ACC112 (cell line): ENCODE results near the gene CHST12.
"Not testable (repeated sequence)": the region's sequence is repeated elsewhere in the genome, so short reads cannot be mapped to it uniquely, and the experiment has no call there.

Experiments used
- H2AFZ ChIP-seq: fragments of 200-600 bp; sonication (generic); one replicate; pipeline ENCODE4 v1.6.0; 2017; ENCODE audit warnings: antibody characterized with exemption, low read length; ENCODE audit not compliant: unreplicated experiment
- H3K27ac ChIP-seq: fragments of 200-600 bp; sonication (generic); 2 replicates; pipeline ENCODE4 v1.5.1; 2014; ENCODE audit warnings: low read depth, mild to moderate bottlenecking, antibody characterized with exemption, low read length, moderate library complexity
- H3K27me3 ChIP-seq: fragments of 200-600 bp; sonication (generic); 2 replicates; pipeline ENCODE4 v1.6.1; 2014; ENCODE audit warnings: mild to moderate bottlenecking, antibody characterized with exemption, low read length, moderate library complexity, mixed read lengths; ENCODE audit not compliant: insufficient read depth
- H3K36me3 ChIP-seq: fragments of 200-600 bp; sonication (generic); 2 replicates; pipeline ENCODE4 v1.6.1; 2016; ENCODE audit warnings: mild to moderate bottlenecking, antibody characterized with exemption, low read length, moderate library complexity, mixed read lengths; ENCODE audit not compliant: insufficient read depth
- H3K4me1 ChIP-seq: fragments of 200-600 bp; sonication (generic); one replicate; pipeline ENCODE4 v1.6.1; 2016; ENCODE audit warnings: low read length, mixed read lengths; ENCODE audit not compliant: insufficient read depth, unreplicated experiment, control insufficient read depth
- H3K4me3 ChIP-seq: fragments of 200-600 bp; sonication (generic); 2 replicates; pipeline ENCODE4 v1.5.1; 2014; ENCODE audit warnings: mild to moderate bottlenecking, low read depth, low read length
- H3K79me2 ChIP-seq: fragments of 200-600 bp; sonication (generic); one replicate; pipeline ENCODE4 v1.6.0; 2016; ENCODE audit warnings: low read length; ENCODE audit not compliant: control insufficient read depth, unreplicated experiment, insufficient read depth

CHST12 gene

DNA sequence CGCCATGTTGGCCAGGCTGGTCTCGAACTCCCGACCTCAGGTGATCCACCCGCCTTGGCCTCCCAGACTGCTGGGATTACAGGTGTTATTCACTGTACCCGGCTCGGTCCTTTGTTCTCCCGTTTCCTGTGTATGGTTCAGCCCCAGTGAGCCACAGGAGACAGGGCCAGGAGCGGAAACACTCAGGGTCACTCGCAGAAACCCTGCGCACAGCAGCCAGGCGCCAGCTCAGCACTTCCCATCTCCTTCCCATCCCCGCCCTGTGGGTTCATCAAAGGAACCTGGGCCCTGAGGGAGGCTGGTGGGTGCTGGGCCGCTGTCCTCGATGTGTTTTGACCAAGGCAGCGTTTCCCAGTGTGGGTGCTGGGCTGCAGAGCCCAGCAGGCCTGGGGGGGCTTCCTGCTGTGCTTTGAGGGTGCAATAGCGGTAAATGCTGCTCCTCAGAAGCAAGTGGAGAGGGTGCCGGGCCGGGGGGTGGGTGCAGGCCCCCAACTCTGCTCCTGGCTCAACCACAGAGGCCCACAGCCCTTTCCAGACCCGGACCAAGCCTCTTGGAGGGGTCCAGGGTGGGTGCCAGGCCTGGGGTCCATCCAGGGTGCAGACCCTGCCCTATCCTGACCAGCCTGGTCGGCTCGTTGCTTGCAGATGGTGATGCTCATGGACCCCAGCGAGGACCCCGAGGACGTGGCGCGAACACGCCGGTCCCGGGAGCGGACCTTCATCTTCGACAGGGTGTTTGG, 15.3 kb upstream of the CHST12 start:
- H3K27me3 ChIP-seq: no peaks in the 10 kb centered on the region
- H3K4me1 ChIP-seq: no peaks in the 10 kb centered on the region
- H3K4me3 ChIP-seq: no peak overlapping the region
- no peak overlapping the region for H3K27ac ChIP-seq
- no peaks in the 10 kb centered on the region for H3K36me3 ChIP-seq
- no peaks in the 10 kb centered on the region for H3K79me2 ChIP-seq
- H2AFZ ChIP-seq: no peak overlapping the region

DNA sequence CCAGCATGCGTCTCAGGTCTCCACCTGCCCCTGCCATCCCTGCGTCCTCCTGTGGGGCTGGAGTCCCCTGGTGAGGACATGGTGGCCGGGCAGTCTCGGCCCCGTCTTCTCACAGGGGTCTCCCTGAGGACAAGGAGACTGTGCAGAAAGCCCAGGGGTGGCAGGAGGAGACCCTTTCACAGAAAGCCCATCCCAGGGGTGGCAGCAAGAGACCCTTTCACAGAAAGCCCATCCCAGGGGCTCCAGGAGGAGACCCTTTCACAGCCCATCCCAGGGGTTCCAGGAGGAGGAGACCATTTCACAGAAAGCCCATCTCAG, 14.8 kb upstream of the CHST12 start:
- Histone ChIP-seq H2AFZ (no peak overlapping the region), H3K27me3 (no peaks in the 10 kb centered on the region), H3K79me2 (no peaks in the 10 kb centered on the region), H3K27ac (no peak overlapping the region), H3K4me1 (no peaks in the 10 kb centered on the region), H3K36me3 (no peaks in the 10 kb centered on the region), H3K4me3 (no peak overlapping the region)

DNA sequence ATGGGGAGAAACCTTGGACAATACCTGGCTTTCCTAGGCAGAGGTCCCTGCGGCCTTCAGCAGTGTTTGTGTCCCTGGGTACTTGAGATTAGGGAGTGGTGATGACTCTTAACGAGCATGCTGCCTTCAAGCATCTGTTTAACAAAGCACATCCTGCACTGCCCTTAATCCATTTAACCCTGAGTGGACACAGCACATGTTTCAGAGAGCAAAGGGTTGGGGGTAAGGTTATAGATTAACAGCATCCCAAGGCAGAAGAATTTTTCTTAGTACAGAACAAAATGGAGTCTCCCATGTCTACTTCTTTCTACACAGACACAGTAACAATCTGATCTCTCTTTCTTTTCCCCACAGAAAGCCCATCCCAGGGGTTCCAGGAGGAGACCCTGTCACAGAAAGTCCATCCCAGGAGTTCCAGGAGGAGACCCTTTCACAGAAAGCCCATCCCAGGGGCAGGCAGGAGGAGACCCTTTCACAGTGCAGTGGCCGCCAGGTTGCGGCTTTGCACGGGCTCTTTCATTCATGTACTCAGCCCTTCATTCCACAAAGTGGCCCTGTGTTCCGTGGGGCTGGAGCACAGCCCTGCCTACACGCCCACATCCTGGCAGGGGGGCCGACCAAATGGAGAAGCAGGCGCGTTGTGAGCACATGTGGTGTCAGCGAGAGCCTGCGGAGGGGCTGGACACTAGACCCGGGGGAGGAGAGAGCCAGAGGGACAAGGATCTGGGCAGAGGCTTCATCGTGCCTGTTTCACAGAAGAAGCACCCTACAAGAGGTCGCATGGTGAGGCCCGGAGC, 13.2 kb upstream of the CHST12 start:
- not testable (repeated sequence) for H2AFZ ChIP-seq, H3K79me2 ChIP-seq, H3K27ac ChIP-seq, H3K36me3 ChIP-seq, H3K4me1 ChIP-seq, H3K27me3 ChIP-seq, H3K4me3 ChIP-seq

DNA sequence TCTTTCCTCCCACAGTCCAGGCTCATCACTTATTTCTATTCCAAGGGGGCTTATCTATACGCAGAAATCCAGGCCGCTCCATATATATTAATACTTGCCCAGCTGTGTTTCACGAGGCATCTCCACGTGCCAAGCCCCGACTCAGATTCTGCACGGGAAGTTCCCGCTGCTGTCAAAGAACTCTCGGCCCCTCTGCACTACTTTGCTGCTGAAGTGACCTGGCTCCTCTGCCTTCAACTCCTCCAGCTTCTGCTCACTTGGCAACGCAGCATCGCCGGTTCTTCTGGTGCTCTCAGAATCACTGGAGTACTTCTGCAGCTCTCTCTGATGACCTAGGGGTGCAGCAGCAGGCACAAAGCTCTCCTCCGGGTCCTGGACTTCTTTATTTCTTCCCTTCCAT, 9.7 kb upstream of the CHST12 start:
- H3K27ac ChIP-seq: no peak overlapping the region
- H3K27me3 ChIP-seq: no peaks in the 10 kb centered on the region
- H3K79me2 ChIP-seq: no peaks in the 10 kb centered on the region
- H3K4me3 ChIP-seq: no peak overlapping the region
- H2AFZ ChIP-seq: no peak overlapping the region
- no peaks in the 10 kb centered on the region for H3K4me1 ChIP-seq
- H3K36me3 ChIP-seq: no peaks in the 10 kb centered on the region

- Histone ChIP-seq H3K4me3 (no peak overlapping the region), H3K4me1 (peaks cover 3% of the 10 kb centered on the region), H3K36me3 (no peaks in the 10 kb centered on the region), H3K27me3 (no peaks in the 10 kb centered on the region), H3K27ac (no peak overlapping the region), H3K79me2 (no peaks in the 10 kb centered on the region), H2AFZ (no peak overlapping the region)
These were observed 8.8 kb upstream of the CHST12 start for GRCh38 chr7:2394566-2395082.

GRCh38 chr7:2398506-2398905, 4.9 kb upstream of the CHST12 start:
- Histone ChIP-seq H3K27ac (no peak overlapping the region), H2AFZ (no peak overlapping the region), H3K4me3 (no peak overlapping the region), H3K4me1 (peaks cover 10% of the 10 kb centered on the region), H3K36me3 (no peaks in the 10 kb centered on the region), H3K27me3 (no peaks in the 10 kb centered on the region), H3K79me2 (no peaks in the 10 kb centered on the region)

DNA sequence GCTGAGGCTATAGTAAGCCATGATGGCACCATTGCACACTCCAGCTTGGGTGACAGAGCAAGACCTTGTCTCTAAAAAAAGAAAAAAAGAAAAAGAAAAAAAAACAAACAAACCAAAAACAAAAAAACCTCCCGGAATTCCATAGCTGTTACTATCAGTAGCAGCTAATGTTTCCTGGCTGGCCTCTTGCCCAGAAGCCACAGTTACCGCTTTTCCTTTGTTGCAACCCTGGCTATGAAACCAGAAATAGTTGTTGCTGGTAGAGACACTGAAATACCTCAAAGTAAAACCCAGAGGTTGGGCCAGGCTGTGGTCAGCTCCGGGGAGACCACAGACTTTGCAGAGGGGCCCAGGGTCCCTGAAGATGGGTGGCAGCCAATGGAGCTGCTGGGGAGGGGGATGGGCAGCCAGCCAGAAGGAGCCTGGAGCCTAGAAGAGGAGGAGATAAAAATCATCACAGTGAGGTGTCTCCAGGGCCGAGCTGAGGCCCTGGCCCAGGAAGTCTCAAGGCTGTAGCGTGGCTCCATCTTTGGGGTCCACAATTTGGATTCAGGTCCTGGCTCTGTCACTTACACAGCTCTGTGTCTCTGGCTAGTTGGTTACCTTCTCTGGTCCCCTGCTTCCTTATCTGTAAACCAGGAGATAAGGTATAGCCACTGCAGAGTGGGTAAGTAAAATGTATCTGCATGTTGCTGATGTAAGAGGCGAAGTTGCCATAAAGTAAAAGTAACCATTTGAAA, 3.4 kb upstream of the CHST12 start:
- H3K27ac ChIP-seq: peak overlapping the region; percentile 84

GRCh38 chr7:2402687-2403013, 761 bp upstream of the CHST12 start:
- peak overlapping the region; percentile 88 for H3K4me3 ChIP-seq
- H3K27ac ChIP-seq: no peak overlapping the region
- H3K4me1 ChIP-seq: peaks cover 19% of the 10 kb centered on the region
- no peaks in the 10 kb centered on the region for H3K27me3 ChIP-seq
- H3K79me2 ChIP-seq: peaks cover 18% of the 10 kb centered on the region
- no peak overlapping the region for H2AFZ ChIP-seq
- no peaks in the 10 kb centered on the region for H3K36me3 ChIP-seq

More for the DNA sequence above, 3.4 kb upstream of the CHST12 start:
- peaks cover 17% of the 10 kb centered on the region for H3K4me1 ChIP-seq
- no peaks in the 10 kb centered on the region for H3K27me3 ChIP-seq
- no peaks in the 10 kb centered on the region for H3K36me3 ChIP-seq
- peak overlapping the region; percentile 45 for H2AFZ ChIP-seq
- peak overlapping the region; percentile 55 for H3K4me3 ChIP-seq
- peaks cover 13% of the 10 kb centered on the region for H3K79me2 ChIP-seq

GRCh38 chr7:2403718-2404648, 572 bp downstream of the CHST12 start:
- Histone ChIP-seq H3K36me3 (no peaks in the 10 kb centered on the region), H3K79me2 (peaks cover 18% of the 10 kb centered on the region), H3K27me3 (no peaks in the 10 kb centered on the region), H3K4me3 (peak overlapping the region; percentile 99), H3K4me1 (peaks cover 24% of the 10 kb centered on the region), H3K27ac (no peak overlapping the region), H2AFZ (peak overlapping the region; percentile 77)

- peak overlapping the region; percentile 99 for H3K4me3 ChIP-seq
- H3K27ac ChIP-seq: no peak overlapping the region
- peaks cover 20% of the 10 kb centered on the region for H3K4me1 ChIP-seq
- peaks cover 18% of the 10 kb centered on the region for H3K79me2 ChIP-seq
- no peaks in the 10 kb centered on the region for H3K36me3 ChIP-seq
- no peaks in the 10 kb centered on the region for H3K27me3 ChIP-seq
- no peak overlapping the region for H2AFZ ChIP-seq
These were observed 1.3 kb downstream of the CHST12 start for GRCh38 chr7:2404714-2405119.
